HUES48 (cell line): ENCODE data around the gene KIAA1217.

Experiments
- H3K27ac ChIP-seq: one replicate; pipeline ENCODE4 v1.7.0; 2013; ENCODE audit warnings: low read depth, low read length, inconsistent platforms
- H3K27me3 ChIP-seq: 2 replicates; pipeline ENCODE4 v1.6.1; 2013; ENCODE audit warnings: mild to moderate bottlenecking, low read length; ENCODE audit not compliant: control insufficient read depth, insufficient read depth
- H3K36me3 ChIP-seq: 2 replicates; pipeline ENCODE4 v1.6.1; 2013; ENCODE audit warnings: low read length; ENCODE audit not compliant: control insufficient read depth, insufficient read depth
- H3K4me1 ChIP-seq: 2 replicates; pipeline ENCODE4 v1.6.1; 2013; ENCODE audit warnings: mild to moderate bottlenecking, low read length; ENCODE audit not compliant: control insufficient read depth, insufficient read depth
- H3K4me3 ChIP-seq: 2 replicates; pipeline ENCODE4 v1.5.1; 2013; ENCODE audit warnings: mild to moderate bottlenecking, low read depth, low read length
- H3K9ac ChIP-seq: 2 replicates; pipeline ENCODE4 v1.6.1; 2013; ENCODE audit warnings: mild to moderate bottlenecking, low read depth, low read length, moderate library complexity
- H3K9me3 ChIP-seq: 2 replicates; pipeline ENCODE4 v1.6.1; 2013; ENCODE audit warnings: low read length; ENCODE audit not compliant: control insufficient read depth, insufficient read depth

KIAA1217 gene

GRCh38 chr10:24180891-24181290 lies 28.0 kb upstream of the KIAA1217 start:
- Histone ChIP-seq H3K27me3 (no peaks in the 10 kb centered on the region), H3K9ac (no peak overlapping the region), H3K4me1 (no peaks in the 10 kb centered on the region), H3K36me3 (no peaks in the 10 kb centered on the region), H3K9me3 (peaks cover 10% of the 10 kb centered on the region; the same call in 1 of the 2 replicates), H3K4me3 (no peak overlapping the region), H3K27ac (no peak overlapping the region)

DNA sequence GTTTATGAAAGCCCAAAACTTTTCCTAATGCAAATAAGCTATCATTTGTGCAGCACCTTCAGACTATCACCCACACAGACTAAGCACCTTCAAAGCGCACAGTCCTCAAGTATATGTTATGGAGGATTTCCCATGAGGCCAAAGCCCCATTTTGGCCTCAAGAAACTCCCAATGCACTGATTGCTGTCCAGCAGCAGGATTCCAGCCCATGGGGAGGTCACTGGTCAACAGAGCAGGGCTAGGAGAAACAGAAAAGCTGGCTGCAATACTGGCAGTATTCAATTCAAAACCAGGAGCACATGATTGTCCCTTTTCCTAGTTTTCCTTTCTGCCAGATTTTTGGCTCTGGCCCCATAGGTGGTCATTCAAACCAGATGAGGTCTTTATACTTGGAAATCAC lies 24.5 kb upstream of the KIAA1217 start:
- Histone ChIP-seq H3K9ac (no peak overlapping the region), H3K36me3 (no peaks in the 10 kb centered on the region), H3K27ac (no peak overlapping the region), H3K4me1 (no peaks in the 10 kb centered on the region), H3K9me3 (no peaks in the 10 kb centered on the region), H3K4me3 (no peak overlapping the region), H3K27me3 (no peaks in the 10 kb centered on the region)

GRCh38 chr10:24193330-24193729 lies 15.6 kb upstream of the KIAA1217 start:
- H3K27ac ChIP-seq: no peak overlapping the region
- no peaks in the 10 kb centered on the region for H3K9me3 ChIP-seq

GRCh38 chr10:24197263-24197662 lies 11.7 kb upstream of the KIAA1217 start:
- no peak overlapping the region for H3K4me3 ChIP-seq
- no peak overlapping the region for H3K27ac ChIP-seq
- peaks cover 6% of the 10 kb centered on the region for H3K4me1 ChIP-seq
- H3K9me3 ChIP-seq: no peaks in the 10 kb centered on the region
- H3K27me3 ChIP-seq: no peaks in the 10 kb centered on the region
- no peaks in the 10 kb centered on the region for H3K36me3 ChIP-seq
- H3K9ac ChIP-seq: no peak overlapping the region

More at GRCh38 chr10:24193330-24193729, 15.6 kb upstream of the KIAA1217 start:
- Histone ChIP-seq H3K36me3 (no peaks in the 10 kb centered on the region), H3K27me3 (no peaks in the 10 kb centered on the region), H3K9ac (no peak overlapping the region), H3K4me1 (no peaks in the 10 kb centered on the region), H3K4me3 (no peak overlapping the region)

GRCh38 chr10:24201503-24202180 lies 7.3 kb upstream of the KIAA1217 start:
- H3K9me3 ChIP-seq: no peaks in the 10 kb centered on the region
- peaks cover 17% of the 10 kb centered on the region for H3K4me1 ChIP-seq
- no peaks in the 10 kb centered on the region for H3K27me3 ChIP-seq
- H3K36me3 ChIP-seq: no peaks in the 10 kb centered on the region
- peak overlapping the region; percentile 5 for H3K27ac ChIP-seq
- no peak overlapping the region for H3K9ac ChIP-seq
- H3K4me3 ChIP-seq: no peak overlapping the region

- peak overlapping the region; percentile 5 for H3K27ac ChIP-seq
- H3K27me3 ChIP-seq: no peaks in the 10 kb centered on the region
- no peaks in the 10 kb centered on the region for H3K9me3 ChIP-seq
- peak overlapping the region; percentile 24; the same call in 1 of the 2 replicates for H3K4me3 ChIP-seq
- no peak overlapping the region for H3K9ac ChIP-seq
- H3K36me3 ChIP-seq: no peaks in the 10 kb centered on the region
- peaks cover 22% of the 10 kb centered on the region for H3K4me1 ChIP-seq
These were observed 6.8 kb upstream of the KIAA1217 start for GRCh38 chr10:24202181-24202570.

- no peak overlapping the region for H3K27ac ChIP-seq
- no peak overlapping the region for H3K4me3 ChIP-seq
- peaks cover 45% of the 10 kb centered on the region for H3K4me1 ChIP-seq
- no peaks in the 10 kb centered on the region for H3K9me3 ChIP-seq
- H3K9ac ChIP-seq: no peak overlapping the region
- H3K27me3 ChIP-seq: no peaks in the 10 kb centered on the region
- no peaks in the 10 kb centered on the region for H3K36me3 ChIP-seq
These were observed 3.1 kb upstream of the KIAA1217 start for GRCh38 chr10:24205821-24206220.

DNA sequence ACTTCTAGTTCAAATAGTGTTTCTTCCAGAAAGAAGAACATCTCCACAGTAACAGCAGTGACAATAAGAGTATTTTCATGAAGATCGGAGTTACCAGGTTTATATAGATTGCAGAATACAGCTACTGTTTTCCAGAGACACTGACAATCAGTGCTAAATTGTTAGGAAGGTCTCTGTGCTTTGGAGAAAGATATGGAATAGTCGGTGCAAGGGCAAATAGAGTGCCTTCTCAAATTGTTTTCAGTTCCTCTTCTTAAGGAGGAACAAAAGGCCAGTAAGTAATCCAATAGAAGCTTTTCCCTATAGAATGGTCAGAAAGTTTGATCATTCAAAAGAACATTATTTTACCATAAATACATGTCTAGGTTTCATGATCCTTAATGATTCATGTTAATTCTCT lies 2.6 kb upstream of the KIAA1217 start:
- no peak overlapping the region for H3K4me3 ChIP-seq
- peaks cover 45% of the 10 kb centered on the region for H3K4me1 ChIP-seq
- no peak overlapping the region for H3K27ac ChIP-seq
- no peaks in the 10 kb centered on the region for H3K36me3 ChIP-seq
- H3K9ac ChIP-seq: no peak overlapping the region
- no peaks in the 10 kb centered on the region for H3K27me3 ChIP-seq
- no peaks in the 10 kb centered on the region for H3K9me3 ChIP-seq

GRCh38 chr10:24206926-24207325 lies 2.0 kb upstream of the KIAA1217 start:
- Histone ChIP-seq H3K27ac (peak overlapping the region; percentile 7), H3K27me3 (no peaks in the 10 kb centered on the region), H3K9ac (no peak overlapping the region), H3K36me3 (no peaks in the 10 kb centered on the region), H3K9me3 (no peaks in the 10 kb centered on the region), H3K4me1 (peaks cover 43% of the 10 kb centered on the region), H3K4me3 (no peak overlapping the region)

GRCh38 chr10:24207341-24207740 lies 1.6 kb upstream of the KIAA1217 start:
- Histone ChIP-seq H3K9ac (no peak overlapping the region), H3K4me1 (peaks cover 42% of the 10 kb centered on the region), H3K27me3 (no peaks in the 10 kb centered on the region), H3K36me3 (no peaks in the 10 kb centered on the region), H3K4me3 (no peak overlapping the region), H3K9me3 (no peaks in the 10 kb centered on the region), H3K27ac (peak overlapping the region; percentile 42)

GRCh38 chr10:24207781-24208611 lies 942 bp upstream of the KIAA1217 start:
- Histone ChIP-seq H3K27me3 (no peaks in the 10 kb centered on the region), H3K27ac (peak overlapping the region; percentile 86), H3K9ac (no peak overlapping the region), H3K9me3 (no peaks in the 10 kb centered on the region), H3K4me3 (peak overlapping the region; percentile 83), H3K4me1 (peaks cover 45% of the 10 kb centered on the region), H3K36me3 (no peaks in the 10 kb centered on the region)
